Left lung (tissue), 10 donors: ENCODE results near the gene DIP2C. TPM values are rescaled to one million over a fixed set of nuclear protein-coding genes. Genes with fewer than 3 reads are reported as not detected.
A peak's percentile ranks its signal among the peaks of the same experiment; 100 is the strongest.

ENCODE experiments used
- ATAC-seq: fragments of 200-7000 bp; cut with Tn5 transposase; one replicate; pipeline ENCODE4 v1.9.1; 2020; ENCODE audit warnings: moderate library complexity
- DNase-seq, 4 donors: peaks; one replicate each; pipeline ENCODE4 v3.0.0-alpha.2; 2013 to 2020
- H3K27ac ChIP-seq, 2 donors: fragments of 200-600 bp; sonication (generic) in 1 of 2; one replicate each; pipeline versions ENCODE4 v1.5.0 to v1.8.0; 2020 to 2021
- H3K27me3 ChIP-seq, 2 donors: fragments of 200-600 bp; sonication (generic) in 1 of 2; one replicate each; pipeline versions ENCODE4 v1.5.0 to v1.8.0; 2020 to 2021
- H3K36me3 ChIP-seq, 2 donors: fragments of 200-600 bp; sonication (generic) in 1 of 2; one replicate each; pipeline versions ENCODE4 v1.5.0 to v1.8.0; 2020 to 2021
- H3K4me1 ChIP-seq, 2 donors: fragments of 200-600 bp; one replicate each; pipeline ENCODE4 v1.8.0; 2021
- H3K4me3 ChIP-seq, 2 donors: fragments of 200-600 bp; sonication (generic) in 1 of 2; one replicate each; pipeline versions ENCODE4 v1.5.0 to v1.8.0; 2020 to 2021; ENCODE audit warnings: mild to moderate bottlenecking in 1 of 2
- H3K9me3 ChIP-seq, 2 donors: fragments of 200-600 bp; sonication (generic) in 1 of 2; one replicate each; pipeline versions ENCODE4 v1.5.0 to v1.8.0; 2020 to 2021
- CTCF ChIP-seq, 2 donors: fragments of 200-600 bp; sonication (generic) in 1 of 2; IDR thresholded peaks; one replicate each; pipeline versions ENCODE4 v1.5.0 to v1.8.0; 2021; ENCODE audit warnings: antibody characterized with exemption in 2 of 2
- intact Hi-C, 2 donors: fragments of 100-400 bp; cut with DNase I; formaldehyde crosslinking; loops; one replicate each; pipeline versions ENCODE4 v1.11.2 to v1.14.2; 2022
- polyA plus RNA-seq, 6 donors: library from polyadenylated mRNA; unstranded; fragments of 120-200 nt; gene quantifications; one replicate each; pipeline ENCODE4 v1.2.1, GENCODE V29; 2013; ENCODE audit not compliant: insufficient read length in 6 of 6
- total RNA-seq, 2 donors: library from RNA; stranded (reverse); fragmentation: NEBNext Ultra II Directional; extraction: Animal tissue kit (Norgen Biotek cat#: 25700); gene quantifications; one replicate each; pipeline ENCODE4 v1.2.1, GENCODE V29; 2021
- donor health status: DM: no; HTN: yes; CAD: no.
- donor health status: DM: no; HTN: no; CAD: no.

The DIP2C gene
- total and polyA plus RNA-seq, 8 donors, result 10.5 to 22.5 (median 19.5) TPM

- no peak overlapping the region for H3K4me3 ChIP-seq
- peaks cover 0 to under 1% of the 10 kb centered on the region in 2 donors for H3K4me1 ChIP-seq
- intact Hi-C loops, result no loop called here
- no peak overlapping the region for H3K27ac ChIP-seq
- no peak for DNase-seq
- H3K9me3 ChIP-seq, result peaks cover 0 to 11% of the 10 kb centered on the region in 2 donors
- no peaks in the 10 kb centered on the region for H3K27me3 ChIP-seq
- no peak for TF ChIP-seq CTCF (IDR thresholded peaks at IDR 0.05)
- no peaks in the 10 kb centered on the region for H3K36me3 ChIP-seq
- ATAC-seq, result no peak
Measured at GRCh38 chr10:644943-645334, 44.5 kb downstream of the DIP2C start.

GRCh38 chr10:644076-644942, 45.2 kb downstream of the DIP2C start:
- Histone ChIP-seq H3K9me3 (peaks cover 0 to 11% of the 10 kb centered on the region in 2 donors), H3K4me1 (no peaks in the 10 kb centered on the region), H3K36me3 (no peaks in the 10 kb centered on the region), H3K27ac (no peak overlapping the region), H3K4me3 (no peak overlapping the region), H3K27me3 (no peaks in the 10 kb centered on the region)
- DNase-seq (no peak), ATAC-seq (no peak)
- no peak for TF ChIP-seq CTCF (IDR thresholded peaks at IDR 0.05)
- intact Hi-C loops, result no loop called here

- peaks cover 0 to 11% of the 10 kb centered on the region in 2 donors for H3K9me3 ChIP-seq
- H3K4me3 ChIP-seq, result no peak overlapping the region
- intact Hi-C loops, result no loop called here
- no peak for TF ChIP-seq CTCF (IDR thresholded peaks at IDR 0.05)
- H3K27me3 ChIP-seq, result no peaks in the 10 kb centered on the region
- H3K36me3 ChIP-seq, result no peaks in the 10 kb centered on the region
- peak; percentile 86 for ATAC-seq
- no peak for DNase-seq
- H3K4me1 ChIP-seq, result no peaks in the 10 kb centered on the region
- H3K27ac ChIP-seq, result no peak overlapping the region
Measured at GRCh38 chr10:642186-642890, 47.1 kb downstream of the DIP2C start.

GRCh38 chr10:641149-642010, 48.1 kb downstream of the DIP2C start:
- H3K9me3 ChIP-seq, result peaks cover 0 to 11% of the 10 kb centered on the region in 2 donors
- H3K27ac ChIP-seq, result no peak overlapping the region
- DNase-seq, result no peak
- no peaks in the 10 kb centered on the region for H3K4me1 ChIP-seq
- intact Hi-C loops, result no loop called here
- TF ChIP-seq CTCF (IDR thresholded peaks at IDR 0.05), result no peak
- no peak for ATAC-seq
- no peaks in the 10 kb centered on the region for H3K36me3 ChIP-seq
- H3K4me3 ChIP-seq, result no peak overlapping the region
- H3K27me3 ChIP-seq, result peaks cover 0 to 6% of the 10 kb centered on the region in 2 donors
